Effector memory CD4-positive, alpha-beta T cell (primary cell): Measurements from ENCODE around the gene ZNF527.

Source experiments
- DNase-seq, 3 donors: peaks; one replicate each; pipeline ENCODE4 v3.0.0-alpha.2; 2020
- H3K27ac ChIP-seq: 2 replicates; pipeline ENCODE4 v1.7.0; 2013; ENCODE audit warnings: mild to moderate bottlenecking, low read length, moderate library complexity; ENCODE audit not compliant: insufficient read depth, poor library complexity, severe bottlenecking
- H3K27me3 ChIP-seq: replicated peaks from 2 replicates; pipeline ENCODE4 v1.7.0; 2013; ENCODE audit warnings: mild to moderate bottlenecking, low read length; ENCODE audit not compliant: insufficient read depth, control insufficient read depth, poor library complexity, severe bottlenecking
- H3K36me3 ChIP-seq: 2 replicates; pipeline ENCODE4 v1.7.0; 2013; ENCODE audit warnings: mild to moderate bottlenecking, low read length, moderate library complexity; ENCODE audit not compliant: control insufficient read depth, insufficient read depth
- H3K4me1 ChIP-seq: 2 replicates; pipeline ENCODE4 v1.7.0; 2013; ENCODE audit warnings: low read length, mild to moderate bottlenecking; ENCODE audit not compliant: control insufficient read depth, insufficient read depth, poor library complexity, severe bottlenecking
- H3K4me3 ChIP-seq: 2 replicates; pipeline ENCODE4 v1.7.0; 2013; ENCODE audit warnings: low read length, low read depth, mild to moderate bottlenecking; ENCODE audit not compliant: insufficient read depth, poor library complexity, severe bottlenecking
- H3K9me3 ChIP-seq: 2 replicates; pipeline ENCODE4 v1.7.0; 2013; ENCODE audit warnings: mild to moderate bottlenecking, low read length, moderate library complexity; ENCODE audit not compliant: control insufficient read depth
- total RNA-seq, 3 donors: gene quantifications; one replicate each; lab custom pipeline; 2026; lab: John Stamatoyannopoulos, UW

The ZNF527 gene
- total RNA-seq = 12.0 to 18.3 (median 13.3) reads per million in 3 donors

DNA sequence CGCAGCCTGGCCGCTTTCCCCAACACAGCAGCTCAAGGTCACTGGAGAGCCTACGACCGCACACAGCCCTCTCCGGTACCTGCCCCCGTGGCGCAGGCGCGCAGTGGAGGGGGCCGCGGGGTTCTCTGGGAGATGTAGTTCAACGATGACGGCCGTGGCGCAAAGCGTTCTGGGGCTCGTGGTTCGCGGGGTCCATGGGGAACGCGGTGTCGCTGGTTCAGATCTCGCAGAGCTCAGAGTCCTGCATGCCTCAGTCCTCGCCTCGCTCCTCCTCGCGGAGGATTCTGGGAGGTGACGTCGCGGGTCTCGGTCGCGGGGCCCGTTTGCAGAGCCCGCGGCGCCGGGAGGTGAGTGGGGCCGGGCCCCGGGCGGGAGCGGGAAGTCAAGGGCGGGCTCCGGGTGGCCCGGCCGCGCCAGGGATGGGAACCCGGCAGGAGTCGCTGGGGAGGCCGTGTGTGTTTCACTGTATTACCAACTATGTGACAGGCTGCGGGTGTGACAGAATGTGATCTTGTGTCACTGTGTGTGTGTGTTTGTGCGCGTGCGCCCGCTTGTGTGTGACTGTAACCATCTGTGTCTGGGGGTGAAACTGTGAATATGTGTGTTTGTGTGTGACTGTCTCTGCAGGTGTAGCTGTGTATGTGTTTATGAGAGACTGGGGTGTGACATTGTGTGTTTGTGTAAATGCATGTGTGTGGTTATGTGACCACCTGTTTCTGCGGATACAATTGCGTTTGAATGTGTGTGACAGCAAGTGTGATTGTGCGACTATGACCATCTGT lies at the start of gene ZNF527:
TSS of gene ZNF527 (plus strand) at position 220 of the 782 bp plus-strand sequence. CDS start 3,100 bp downstream, outside the sequence.
- H3K27me3 ChIP-seq = no peaks in the 10 kb centered on the region
- peak; percentile 91 to 96 (median 95) for DNase-seq

DNA sequence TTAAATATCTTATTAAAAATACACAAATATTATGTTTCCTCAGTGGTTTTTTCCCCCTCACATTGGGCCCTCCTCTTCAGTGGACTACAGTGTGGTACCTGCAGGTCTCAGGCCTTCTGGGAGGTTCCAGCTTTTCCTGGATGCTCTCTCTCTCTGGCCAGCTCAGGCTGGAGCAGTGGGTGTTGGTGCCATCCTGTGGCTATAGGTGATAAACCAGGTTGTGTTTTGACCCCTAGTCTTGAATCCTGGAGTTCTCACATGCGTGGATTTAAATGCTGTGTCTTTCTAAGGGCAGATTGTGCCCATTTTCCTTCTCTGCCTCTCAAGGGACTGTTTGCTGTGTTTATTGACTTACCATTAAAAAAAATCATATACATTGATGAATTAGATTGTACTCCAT lies 41.2 kb upstream of the ZNF527 start:
- Histone ChIP-seq H3K4me3 (no peak overlapping the region), H3K36me3 (peaks cover 16% of the 10 kb centered on the region), H3K27me3 (no peaks in the 10 kb centered on the region), H3K27ac (no peak overlapping the region), H3K4me1 (peaks cover 5% of the 10 kb centered on the region), H3K9me3 (no peaks in the 10 kb centered on the region)
- no peak for DNase-seq

More for the DNA sequence above, at the start of gene ZNF527:
- peak within 1 kb of the TSS; percentile 72 for H3K27ac ChIP-seq
- H3K36me3 ChIP-seq = peaks cover 19% of the 10 kb centered on the region
- peak within 1 kb of the TSS; percentile 85 for H3K4me3 ChIP-seq
- no peaks in the 10 kb centered on the region for H3K9me3 ChIP-seq
- H3K4me1 ChIP-seq = no peaks in the 10 kb centered on the region

DNA sequence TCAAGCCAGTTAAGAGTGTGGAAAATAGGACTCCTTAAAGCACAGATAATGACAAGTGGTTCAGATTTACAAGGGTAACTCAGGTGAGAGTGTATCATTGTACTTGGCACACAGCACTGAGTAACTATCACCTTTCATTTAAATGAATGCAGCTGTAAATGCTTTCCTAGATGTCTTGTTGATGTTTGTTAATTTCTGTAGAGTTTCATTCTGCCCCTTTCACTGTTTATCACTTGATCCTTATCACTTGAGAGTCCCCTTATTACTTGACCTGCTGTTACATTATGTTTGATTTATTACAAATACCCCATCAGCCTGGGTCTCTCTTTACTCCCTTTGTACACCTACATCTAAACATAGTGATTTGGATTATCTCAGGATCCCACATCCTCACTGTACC lies 38.1 kb upstream of the ZNF527 start:
- Histone ChIP-seq H3K36me3 (peaks cover 11% of the 10 kb centered on the region), H3K27me3 (no peaks in the 10 kb centered on the region), H3K4me3 (no peak overlapping the region), H3K27ac (no peak overlapping the region), H3K4me1 (peaks cover 10% of the 10 kb centered on the region), H3K9me3 (no peaks in the 10 kb centered on the region)
- no peak for DNase-seq

DNA sequence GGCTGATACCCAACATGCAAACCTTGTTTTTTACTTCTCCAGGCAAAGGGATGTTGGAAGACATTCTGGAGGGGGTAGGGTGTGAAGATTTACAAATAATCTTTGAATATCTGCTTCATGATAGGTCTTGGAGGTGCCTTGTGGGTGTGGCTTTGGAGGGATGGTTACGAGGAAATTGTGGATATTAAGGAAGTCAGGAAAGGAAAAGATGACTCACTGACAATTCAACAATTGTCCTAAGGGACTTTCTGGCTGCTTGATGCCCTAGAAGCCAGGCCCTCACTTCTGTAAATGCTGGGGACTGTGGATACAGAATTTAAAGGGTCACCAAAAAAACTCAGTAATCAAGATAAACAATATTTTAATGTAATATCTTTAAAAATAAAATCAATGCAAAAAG lies 37.4 kb upstream of the ZNF527 start:
- Histone ChIP-seq H3K4me3 (no peak overlapping the region), H3K27me3 (no peaks in the 10 kb centered on the region), H3K36me3 (peaks cover 7% of the 10 kb centered on the region), H3K4me1 (peaks cover 10% of the 10 kb centered on the region), H3K27ac (no peak overlapping the region), H3K9me3 (no peaks in the 10 kb centered on the region)
- no peak for DNase-seq

DNA sequence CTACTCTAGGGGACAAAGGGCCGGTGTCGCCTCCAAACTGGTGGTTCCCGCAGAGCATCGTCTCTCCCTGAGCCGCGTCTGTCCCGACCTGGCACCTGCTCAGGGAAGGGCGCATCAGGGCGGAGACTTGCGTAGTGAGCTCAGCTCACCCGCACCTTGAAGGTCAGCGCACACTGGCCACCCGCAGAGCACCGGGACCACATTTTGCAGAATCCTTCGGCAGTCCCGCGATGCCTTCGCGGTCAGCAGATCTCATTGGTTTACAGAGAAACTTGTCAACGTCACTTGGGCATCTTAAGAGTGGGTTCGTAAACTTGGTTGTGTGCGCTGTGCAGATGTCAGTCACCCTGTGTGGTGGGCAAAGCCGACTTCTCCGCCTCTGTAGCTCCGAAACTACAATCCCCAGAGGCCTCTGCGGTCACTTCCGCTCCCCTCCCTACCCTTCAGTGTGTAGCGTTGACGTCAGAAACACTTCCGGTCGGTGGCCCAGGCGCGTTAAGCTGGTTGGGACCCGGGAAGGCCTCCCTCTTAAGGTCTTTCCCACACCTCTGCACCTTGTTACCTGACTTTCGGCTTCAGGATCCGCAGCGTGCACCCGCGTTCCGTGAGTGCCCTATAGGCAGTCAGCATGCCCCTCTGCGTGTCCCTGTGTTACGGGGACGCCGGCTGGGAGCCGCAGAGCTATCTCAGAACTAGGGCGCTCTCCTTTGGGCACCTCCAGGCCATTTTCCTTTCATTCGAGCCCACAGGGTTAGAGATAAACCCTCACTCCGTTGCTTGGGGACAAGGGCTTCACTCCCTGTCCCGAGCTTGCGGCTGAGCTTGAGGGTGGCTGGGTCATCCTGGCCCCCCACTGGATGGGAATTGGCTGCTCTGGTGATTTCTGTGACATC lies 36.5 kb upstream of the ZNF527 start:
- DNase-seq = peak; percentile 79 to 91 (median 82)
- Histone ChIP-seq H3K36me3 (peaks cover 2% of the 10 kb centered on the region), H3K4me3 (peak overlapping the region; percentile 73), H3K9me3 (no peaks in the 10 kb centered on the region), H3K27ac (peak overlapping the region; percentile 74), H3K27me3 (no peaks in the 10 kb centered on the region), H3K4me1 (peaks cover 10% of the 10 kb centered on the region)

DNA sequence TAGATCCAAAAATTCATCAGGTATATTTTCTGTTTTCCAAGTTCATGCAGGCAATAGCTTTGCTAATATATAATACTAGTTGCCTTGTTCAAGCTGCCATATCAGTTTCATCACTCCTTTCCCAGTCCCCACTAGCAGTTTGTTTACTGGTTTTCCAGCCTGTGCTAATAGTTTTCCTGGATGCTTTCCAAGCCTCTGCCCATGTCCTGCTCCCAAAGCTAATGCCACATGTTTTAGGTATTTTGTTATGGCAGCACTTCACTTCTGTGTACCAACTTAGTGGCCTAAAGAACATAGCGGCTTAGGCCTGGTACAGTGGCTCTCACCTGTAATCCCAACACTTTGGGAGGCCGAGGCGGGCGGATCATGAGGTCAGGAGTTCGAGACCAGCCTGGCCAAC lies 28.1 kb upstream of the ZNF527 start:
- Histone ChIP-seq H3K27me3 (no peaks in the 10 kb centered on the region), H3K4me3 (no peak overlapping the region), H3K36me3 (peaks cover 23% of the 10 kb centered on the region), H3K9me3 (no peaks in the 10 kb centered on the region), H3K4me1 (no peaks in the 10 kb centered on the region), H3K27ac (no peak overlapping the region)
- DNase-seq = no peak

DNA sequence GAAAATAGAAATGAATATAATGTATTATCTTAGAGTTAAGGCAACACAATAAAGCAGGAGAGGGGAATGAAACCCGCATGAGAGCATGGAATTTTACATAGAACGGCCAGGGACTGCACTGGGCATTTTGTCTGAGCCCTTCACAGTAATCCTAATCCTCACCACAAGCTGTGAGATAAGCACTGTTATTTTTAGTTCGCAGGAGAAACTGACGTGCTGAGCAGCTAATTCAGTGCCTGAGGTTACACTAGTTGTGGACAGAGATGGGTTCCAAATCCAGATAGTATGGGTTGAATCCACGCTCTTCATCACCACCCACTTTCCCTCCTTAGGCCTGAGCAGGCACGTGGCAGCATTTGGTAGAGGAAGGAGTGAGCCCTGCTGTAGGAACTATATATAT lies 24.8 kb upstream of the ZNF527 start:
- H3K4me1 ChIP-seq = no peaks in the 10 kb centered on the region
- H3K9me3 ChIP-seq = no peaks in the 10 kb centered on the region
- H3K27me3 ChIP-seq = no peaks in the 10 kb centered on the region
- DNase-seq = no peak
- no peak overlapping the region for H3K27ac ChIP-seq
- peaks cover 29% of the 10 kb centered on the region for H3K36me3 ChIP-seq
- H3K4me3 ChIP-seq = no peak overlapping the region

DNA sequence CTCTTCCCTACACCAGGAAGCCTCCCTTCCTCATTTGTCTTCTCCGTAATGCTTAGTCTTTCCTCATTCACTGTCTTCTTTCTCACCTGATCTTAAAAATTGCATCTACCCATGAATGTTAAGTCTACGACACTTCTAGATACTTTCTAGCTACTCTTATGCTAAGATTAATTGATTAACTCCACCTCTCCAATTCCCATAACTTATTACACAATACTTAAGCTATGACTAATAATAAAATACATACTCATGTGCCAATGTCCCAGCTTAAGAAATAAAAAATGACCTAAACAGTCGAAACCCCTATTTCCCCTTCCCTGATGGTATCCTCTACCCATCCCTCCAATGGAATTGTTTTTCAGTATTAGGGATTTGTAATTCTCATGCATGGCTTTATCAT lies 22.8 kb upstream of the ZNF527 start:
- Histone ChIP-seq H3K9me3 (no peaks in the 10 kb centered on the region), H3K4me3 (no peak overlapping the region), H3K36me3 (peaks cover 29% of the 10 kb centered on the region), H3K27ac (no peak overlapping the region), H3K4me1 (no peaks in the 10 kb centered on the region), H3K27me3 (no peaks in the 10 kb centered on the region)
- no peak for DNase-seq

DNA sequence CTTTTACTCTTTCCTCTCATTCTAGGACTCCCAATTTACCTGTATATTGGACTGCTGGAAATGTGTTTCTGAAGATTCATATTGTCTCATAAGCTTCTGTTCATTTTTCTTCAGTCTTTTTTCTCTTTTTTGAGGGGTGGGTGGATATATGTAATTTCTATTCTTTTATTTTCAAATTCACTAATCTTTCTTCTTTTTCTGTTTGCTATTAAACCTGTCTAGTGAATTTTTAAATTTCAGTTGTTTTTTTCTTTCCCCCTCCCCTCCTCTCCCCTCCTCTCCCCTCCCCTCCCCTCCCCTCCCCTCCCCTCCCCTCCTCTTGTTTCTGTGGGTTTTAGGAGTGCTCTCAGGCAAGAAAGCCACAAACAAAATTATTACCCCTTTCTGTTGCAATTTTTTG lies 16.9 kb upstream of the ZNF527 start:
- H3K4me3 ChIP-seq = no peak overlapping the region
- DNase-seq = no peak
- H3K9me3 ChIP-seq = no peaks in the 10 kb centered on the region
- H3K4me1 ChIP-seq = no peaks in the 10 kb centered on the region
- H3K27me3 ChIP-seq = no peaks in the 10 kb centered on the region
- H3K36me3 ChIP-seq = peaks cover 30% of the 10 kb centered on the region
- no peak overlapping the region for H3K27ac ChIP-seq

DNA sequence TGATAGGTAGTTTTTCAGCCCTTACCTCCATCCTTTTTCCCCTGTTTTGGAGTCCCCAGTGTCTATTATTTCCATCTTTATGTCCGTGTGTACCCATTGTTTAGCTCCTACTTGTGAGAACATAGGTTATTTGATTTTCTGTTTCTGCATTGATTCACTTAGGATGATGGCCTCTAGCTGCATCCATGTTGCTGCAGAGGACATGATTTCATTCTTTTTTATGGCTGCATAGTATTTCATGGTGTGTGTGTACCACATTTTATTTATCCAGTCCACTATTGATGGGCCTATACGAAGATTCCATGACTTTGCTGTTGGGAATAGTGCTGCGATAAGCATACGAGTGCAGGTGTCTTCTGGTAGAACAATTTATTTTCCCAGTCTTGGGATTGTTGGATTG lies 15.0 kb upstream of the ZNF527 start:
- no peaks in the 10 kb centered on the region for H3K27me3 ChIP-seq
- no peak overlapping the region for H3K4me3 ChIP-seq
- no peaks in the 10 kb centered on the region for H3K9me3 ChIP-seq
- no peak overlapping the region for H3K27ac ChIP-seq
- no peaks in the 10 kb centered on the region for H3K4me1 ChIP-seq
- no peak for DNase-seq
- peaks cover 35% of the 10 kb centered on the region for H3K36me3 ChIP-seq
